DND-41 (cell line): ENCODE results near the gene GHITM.

Source experiments
- EZH2 ChIP-seq: IDR thresholded peaks from 3 replicates; pipeline ENCODE4 v1.6.1; 2012; ENCODE audit warnings: borderline replicate concordance, low read depth, mild to moderate bottlenecking, moderate library complexity, low read length, inconsistent platforms; ENCODE audit not compliant: severe bottlenecking
- TF ChIP-seq, protein P1 (sequence below): IDR thresholded peaks from 2 replicates; pipeline ENCODE4 v1.5.1; 2012; ENCODE audit warnings: borderline replicate concordance, low read length, moderate library complexity, mild to moderate bottlenecking; ENCODE audit not compliant: poor library complexity, severe bottlenecking; ENCODE audit errors: extremely low read depth

DNA sequence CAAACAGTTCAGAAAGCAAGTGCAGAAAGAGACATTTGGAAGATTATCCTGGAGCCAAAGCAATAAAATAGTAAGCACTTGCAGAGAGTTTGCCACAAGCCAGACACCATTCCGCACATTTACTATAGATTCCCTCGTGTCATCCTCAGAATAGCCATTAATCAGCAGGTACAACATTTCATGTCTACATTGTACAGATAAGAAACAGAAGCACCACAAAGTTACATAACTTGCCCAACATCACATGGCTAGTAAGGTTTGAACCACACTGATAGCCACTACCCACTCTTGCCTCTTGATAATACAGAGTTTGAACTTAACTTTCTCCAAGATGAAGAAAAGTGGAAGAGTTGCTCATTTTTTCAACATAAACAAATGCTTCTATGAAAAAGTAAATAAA is 40.6 kb upstream of the GHITM start:
- TF ChIP-seq, protein P1, sequence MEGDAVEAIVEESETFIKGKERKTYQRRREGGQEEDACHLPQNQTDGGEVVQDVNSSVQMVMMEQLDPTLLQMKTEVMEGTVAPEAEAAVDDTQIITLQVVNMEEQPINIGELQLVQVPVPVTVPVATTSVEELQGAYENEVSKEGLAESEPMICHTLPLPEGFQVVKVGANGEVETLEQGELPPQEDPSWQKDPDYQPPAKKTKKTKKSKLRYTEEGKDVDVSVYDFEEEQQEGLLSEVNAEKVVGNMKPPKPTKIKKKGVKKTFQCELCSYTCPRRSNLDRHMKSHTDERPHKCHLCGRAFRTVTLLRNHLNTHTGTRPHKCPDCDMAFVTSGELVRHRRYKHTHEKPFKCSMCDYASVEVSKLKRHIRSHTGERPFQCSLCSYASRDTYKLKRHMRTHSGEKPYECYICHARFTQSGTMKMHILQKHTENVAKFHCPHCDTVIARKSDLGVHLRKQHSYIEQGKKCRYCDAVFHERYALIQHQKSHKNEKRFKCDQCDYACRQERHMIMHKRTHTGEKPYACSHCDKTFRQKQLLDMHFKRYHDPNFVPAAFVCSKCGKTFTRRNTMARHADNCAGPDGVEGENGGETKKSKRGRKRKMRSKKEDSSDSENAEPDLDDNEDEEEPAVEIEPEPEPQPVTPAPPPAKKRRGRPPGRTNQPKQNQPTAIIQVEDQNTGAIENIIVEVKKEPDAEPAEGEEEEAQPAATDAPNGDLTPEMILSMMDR = no peak
- TF ChIP-seq EZH2 = no peak
